Right lobe of liver (tissue), 6 donors: ENCODE measurements around the gene DBN1. TPM values are rescaled to one million over a fixed set of nuclear protein-coding genes. Genes with fewer than 3 reads are reported as not detected.

Experiments used
- ATAC-seq, 4 donors: fragments of 200-7000 bp; cut with Tn5 transposase; one replicate each; pipeline ENCODE4 v1.9.1; 2020; ENCODE audit warnings: mild to moderate bottlenecking in 4 of 4, moderate library complexity in 4 of 4
- DNase-seq, 3 donors: peaks; one replicate each; pipeline ENCODE4 v3.0.0-alpha.2; 2020
- H3K27ac ChIP-seq, 3 donors: fragments of 200-600 bp; one replicate each; pipeline ENCODE4 v1.8.0; 2022
- H3K27me3 ChIP-seq, 2 donors: fragments of 200-600 bp; one replicate each; pipeline ENCODE4 v1.8.0; 2022
- H3K36me3 ChIP-seq, 4 donors: fragments of 200-600 bp; sonication (generic) in 1 of 4; one replicate each; pipeline versions ENCODE4 v1.5.1 to v1.8.0; 2017 to 2022; ENCODE audit warnings: control low read depth in 1 of 4
- H3K4me1 ChIP-seq, 4 donors: fragments of 200-600 bp; sonication (generic) in 1 of 4; one replicate each; pipeline versions ENCODE4 v1.5.1 to v1.8.0; 2017 to 2022; ENCODE audit warnings: control low read depth in 1 of 4
- H3K4me3 ChIP-seq, 3 donors: fragments of 200-600 bp; one replicate each; pipeline ENCODE4 v1.8.0; 2022
- H3K9me3 ChIP-seq, 4 donors: fragments of 200-600 bp; sonication (generic) in 1 of 4; one replicate each; pipeline versions ENCODE4 v1.5.1 to v1.8.0; 2017 to 2022; ENCODE audit warnings: control low read depth in 1 of 4
- POLR2A ChIP-seq: fragments of 450-650 bp; IDR thresholded peaks from one replicate; pipeline ENCODE4 v1.6.1; 2017; ENCODE audit warnings: antibody characterized with exemption, mild to moderate bottlenecking
- WGBS: methylation state at CpG from one replicate; pipeline ENCODE4 v1.1.6; 2018; ENCODE audit warnings: low coverage, low lambda C conversion rate; ENCODE audit not compliant: insufficient coverage; ENCODE audit errors: missing lambda C conversion rate; 5-methylcytosine and 5-hydroxymethylcytosine counted together
- intact Hi-C, 2 donors: fragments of 100-400 bp; cut with DNase I; formaldehyde crosslinking; loops; one replicate each; pipeline versions ENCODE4 v1.11.2 to v1.14.1; 2022
- total RNA-seq, 6 experiments: library from RNA; depleted of rRNA in 2 of 6; stranded (reverse); fragments of >200 nt in 2 of 6; fragmentation: NEBNext Ultra II Directional in 3 of 6; extraction: Animal tissue kit (Norgen Biotek cat#: 25700) in 3 of 6; gene quantifications; one replicate each; pipeline versions ENCODE4 v1.1.0 to v1.2.4, GENCODE V29; 2016 to 2023
- TF ChIP-seq, protein P1 (sequence below), 4 donors: fragments of 200-600 bp in 3 of 4; fragments of 450-650 bp in 1 of 4; IDR thresholded peaks; one replicate each; pipeline versions ENCODE4 v1.5.1 to v1.8.0; 2016 to 2022; ENCODE audit warnings: antibody characterized with exemption in 4 of 4, mild to moderate bottlenecking in 2 of 4
- donor health status: DM: no; HTN: yes; CAD: no.
- donor health status: DM: no; HTN: no; CAD: no.
- donor health status: DM: no; HTN: no; CAD: no.
- donor health status: DM: no; HTN: yes; CAD: no.
- donor health status: DM: no; HTN: yes; CAD: no.

The DBN1 gene
- total RNA-seq, 6 experiments from 2014 or later = 1.1 to 4.6 (median 3.1) TPM

DNA sequence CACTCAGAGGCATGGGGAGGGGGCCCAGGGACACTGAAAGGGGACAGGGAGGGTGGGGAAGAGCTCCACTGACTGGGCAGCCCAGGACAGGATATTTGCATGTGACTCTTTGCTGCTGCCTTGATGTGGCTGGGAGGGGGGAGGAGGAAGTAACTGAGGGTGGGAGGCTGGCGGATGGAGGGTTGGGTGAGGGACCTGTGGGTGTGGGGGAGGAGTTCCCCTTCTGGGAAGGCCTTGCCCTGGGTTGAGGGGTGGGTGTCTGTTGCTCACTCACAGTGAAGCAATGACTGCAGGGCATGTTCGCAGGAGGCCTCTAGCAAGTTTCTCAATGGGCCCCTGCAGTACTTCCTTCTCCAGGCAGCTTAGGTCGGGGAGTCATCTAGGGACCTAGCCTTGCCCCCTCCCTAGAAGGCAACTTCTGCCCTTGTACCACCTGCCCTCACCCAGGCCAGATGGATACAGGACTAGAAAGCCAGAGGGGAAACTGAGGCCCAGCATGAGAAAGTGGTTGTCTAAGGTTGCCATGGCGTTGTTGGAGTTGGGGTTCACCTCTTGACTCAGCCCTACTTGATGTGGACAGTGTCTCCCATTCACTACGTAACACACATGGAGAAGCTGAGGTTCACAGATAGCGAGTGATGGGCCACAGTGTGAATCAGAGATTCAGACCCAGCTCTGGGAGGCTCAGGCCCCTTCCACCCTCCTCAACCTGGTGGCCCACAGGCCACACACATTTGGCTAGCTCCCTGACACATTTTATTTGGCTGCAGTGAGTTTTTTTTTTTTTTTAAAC lies 44.0 kb downstream of the DBN1 start:
- 60% methylated on average over 2 of the region's 6 CpGs for WGBS
- DNase-seq = peak; percentile 72 to 86 (median 73)

DNA sequence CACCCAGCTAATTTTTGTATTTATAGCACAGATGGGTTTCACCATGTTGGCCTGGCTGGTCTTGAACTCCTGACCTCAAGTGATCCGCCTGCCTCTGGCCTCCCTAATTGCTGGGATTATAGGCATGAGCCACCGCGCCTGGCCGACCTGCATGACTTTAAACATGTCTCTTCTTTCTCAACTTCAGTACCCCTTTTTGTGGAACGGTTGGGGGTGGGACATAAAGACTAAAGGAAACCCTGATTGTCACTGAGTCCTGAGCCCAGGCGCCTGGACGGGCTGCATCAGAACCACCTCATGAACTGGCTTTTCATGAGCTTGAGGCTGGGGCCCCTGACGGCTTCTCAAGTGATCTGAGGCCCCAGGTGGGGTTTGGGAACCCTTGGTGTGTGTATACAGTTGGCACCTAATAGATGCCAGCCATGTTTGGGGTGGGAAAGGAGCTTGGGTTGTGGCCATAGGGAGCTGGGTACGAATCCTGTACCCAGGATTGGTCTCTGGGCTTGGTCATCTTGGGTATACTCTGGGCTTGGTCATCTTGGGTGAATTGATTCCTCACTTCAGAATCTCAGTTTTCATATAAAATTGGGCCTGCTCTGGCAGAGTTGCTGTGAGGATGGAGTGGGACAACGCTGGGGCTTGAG lies 44.7 kb downstream of the DBN1 start:
- WGBS = 70% methylated on average over 10 of the region's 10 CpGs
- intact Hi-C loops = no loop called here
- DNase-seq (peak in 1 of 3 donors; percentile 48), ATAC-seq (no peak)
- H3K9me3 ChIP-seq = no peaks in the 10 kb centered on the region
- H3K4me3 ChIP-seq = no peak overlapping the region
- H3K27me3 ChIP-seq = no peaks in the 10 kb centered on the region
- peaks cover 0 to 16% (median 0%) of the 10 kb centered on the region in 4 donors for H3K36me3 ChIP-seq
- TF ChIP-seq, protein P1, sequence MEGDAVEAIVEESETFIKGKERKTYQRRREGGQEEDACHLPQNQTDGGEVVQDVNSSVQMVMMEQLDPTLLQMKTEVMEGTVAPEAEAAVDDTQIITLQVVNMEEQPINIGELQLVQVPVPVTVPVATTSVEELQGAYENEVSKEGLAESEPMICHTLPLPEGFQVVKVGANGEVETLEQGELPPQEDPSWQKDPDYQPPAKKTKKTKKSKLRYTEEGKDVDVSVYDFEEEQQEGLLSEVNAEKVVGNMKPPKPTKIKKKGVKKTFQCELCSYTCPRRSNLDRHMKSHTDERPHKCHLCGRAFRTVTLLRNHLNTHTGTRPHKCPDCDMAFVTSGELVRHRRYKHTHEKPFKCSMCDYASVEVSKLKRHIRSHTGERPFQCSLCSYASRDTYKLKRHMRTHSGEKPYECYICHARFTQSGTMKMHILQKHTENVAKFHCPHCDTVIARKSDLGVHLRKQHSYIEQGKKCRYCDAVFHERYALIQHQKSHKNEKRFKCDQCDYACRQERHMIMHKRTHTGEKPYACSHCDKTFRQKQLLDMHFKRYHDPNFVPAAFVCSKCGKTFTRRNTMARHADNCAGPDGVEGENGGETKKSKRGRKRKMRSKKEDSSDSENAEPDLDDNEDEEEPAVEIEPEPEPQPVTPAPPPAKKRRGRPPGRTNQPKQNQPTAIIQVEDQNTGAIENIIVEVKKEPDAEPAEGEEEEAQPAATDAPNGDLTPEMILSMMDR (IDR thresholded peaks at IDR 0.05) = no peak
- TF ChIP-seq POLR2A = no peak
- H3K4me1 ChIP-seq = peaks cover 0 to 18% (median 0%) of the 10 kb centered on the region in 4 donors
- peak overlapping the region in 2 of 3 donors; percentile 73 to 74 for H3K27ac ChIP-seq

More for the DNA sequence above, 44.0 kb downstream of the DBN1 start:
- peak overlapping the region in 2 of 3 donors; percentile 28 to 74 for H3K27ac ChIP-seq
- H3K4me1 ChIP-seq = peaks cover 0 to 18% (median 0%) of the 10 kb centered on the region in 4 donors
- no peak overlapping the region for H3K4me3 ChIP-seq
- H3K9me3 ChIP-seq = no peaks in the 10 kb centered on the region
- intact Hi-C loops = no loop called here
- ATAC-seq = peak in 2 of 4 donors; percentile 2 to 3
- peaks cover 0 to 22% (median 0%) of the 10 kb centered on the region in 4 donors for H3K36me3 ChIP-seq
- TF ChIP-seq, protein P1 (IDR thresholded peaks at IDR 0.05) = no peak
- TF ChIP-seq POLR2A = no peak
- H3K27me3 ChIP-seq = no peaks in the 10 kb centered on the region

- peaks cover 0 to 18% (median 0%) of the 10 kb centered on the region in 4 donors for H3K4me1 ChIP-seq
Measured at GRCh38 chr5:177427919-177428573, 45.4 kb downstream of the DBN1 start.

More at GRCh38 chr5:177427919-177428573, 45.4 kb downstream of the DBN1 start:
- ATAC-seq = no peak
- H3K9me3 ChIP-seq = no peaks in the 10 kb centered on the region
- intact Hi-C loops = no loop called here
- peak overlapping the region in 2 of 3 donors; percentile 73 to 74 for H3K27ac ChIP-seq
- peak in 1 of 3 donors; percentile 58 for DNase-seq
- TF ChIP-seq, protein P1 (IDR thresholded peaks at IDR 0.05) = no peak
- TF ChIP-seq POLR2A = no peak
- WGBS = 50% methylated on average over 1 of the region's 11 CpGs
- H3K36me3 ChIP-seq = peaks cover 0 to 9% (median 0%) of the 10 kb centered on the region in 4 donors
- peak overlapping the region in 1 of 3 donors; percentile 70 for H3K4me3 ChIP-seq
- H3K27me3 ChIP-seq = no peaks in the 10 kb centered on the region
